GM18861 (cell line): Measurements from ENCODE around the gene CKB.

Experiments
- ATAC-seq: cut with Tn5 transposase; IDR thresholded peaks from one replicate; pipeline ENCODE4 v1.9.1; 2021; ENCODE audit not compliant: unreplicated experiment

CKB gene

DNA sequence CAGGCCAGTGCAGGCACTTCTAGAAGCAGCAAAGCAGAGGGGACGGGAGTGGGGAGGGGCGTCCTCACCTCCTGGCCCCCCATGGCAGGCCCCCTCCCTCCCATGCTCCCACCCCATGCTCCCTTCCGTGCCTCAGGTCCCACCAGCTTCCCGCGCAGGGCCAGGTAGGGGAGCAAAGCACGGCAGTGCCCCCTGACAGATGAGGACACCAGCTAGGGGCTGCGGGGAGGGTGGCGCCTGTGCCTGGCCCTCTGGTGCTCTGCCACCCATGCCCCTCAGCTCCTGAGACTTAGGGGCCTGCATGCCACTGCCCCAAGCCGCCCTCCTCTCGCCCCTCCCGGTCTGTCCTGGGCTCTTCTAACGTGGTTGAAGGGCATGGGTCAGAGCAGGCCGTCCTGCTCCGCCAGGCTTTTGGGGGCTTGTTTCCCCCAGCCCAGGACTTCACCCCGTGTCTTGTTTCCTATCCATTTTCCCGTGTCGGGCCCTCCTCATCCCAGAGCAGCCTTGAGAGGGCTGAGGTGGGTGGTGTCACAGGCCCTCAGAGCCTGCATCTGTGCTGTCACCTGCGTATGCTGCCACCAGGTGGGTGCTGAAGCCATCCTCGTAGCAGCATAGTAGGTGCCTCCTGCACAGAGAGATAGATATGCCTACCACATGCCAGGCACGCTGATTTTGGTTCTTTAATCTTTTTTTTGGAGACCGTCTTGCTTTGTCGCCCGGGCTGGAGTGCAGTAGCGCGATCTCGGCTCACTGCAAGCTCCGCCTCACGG lies 16.6 kb upstream of the CKB start:
- ATAC-seq = no peak

DNA sequence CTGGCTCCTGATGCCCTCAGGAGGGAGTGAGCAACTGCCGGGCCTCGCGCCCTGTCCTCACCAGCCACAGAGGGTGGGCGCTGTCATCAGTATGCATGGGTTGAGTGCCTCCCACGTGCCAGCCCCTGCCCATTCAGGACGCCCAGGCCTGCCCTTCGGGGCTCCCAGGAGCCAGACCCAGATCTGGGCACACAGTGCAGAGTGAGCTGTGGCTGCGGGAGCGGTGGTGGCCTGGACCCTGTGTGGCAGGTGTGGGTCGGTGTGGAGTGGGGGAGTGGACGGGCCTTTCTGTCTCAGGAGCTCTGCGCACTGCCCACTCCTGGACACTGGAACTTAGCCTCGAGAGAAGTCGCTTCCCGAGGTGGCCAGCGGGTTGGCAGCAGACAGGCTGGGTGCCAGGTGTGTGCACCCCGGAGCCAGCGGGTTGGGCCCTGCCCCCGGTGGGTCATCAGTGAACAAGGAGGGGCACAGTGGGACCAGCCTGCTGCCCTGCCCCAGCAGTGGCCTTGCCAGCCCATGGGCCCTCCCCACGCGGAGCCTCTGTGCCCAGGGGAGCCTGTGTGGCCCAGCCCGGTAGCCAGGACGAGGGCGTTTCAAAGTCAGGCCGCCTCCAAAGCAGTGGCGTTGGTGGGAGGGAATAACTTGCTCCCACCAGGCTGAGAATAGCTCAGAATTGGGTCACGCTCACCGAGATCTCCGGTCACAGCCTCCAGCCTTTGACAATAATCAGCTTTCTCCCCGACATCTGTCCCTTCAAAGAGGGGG lies 15.8 kb upstream of the CKB start:
- ATAC-seq = no peak

- ATAC-seq = no peak
These were observed 14.8 kb upstream of the CKB start for GRCh38 chr14:103537175-103537990.

GRCh38 chr14:103536693-103537092 lies 14.1 kb upstream of the CKB start:
- ATAC-seq = no peak

DNA sequence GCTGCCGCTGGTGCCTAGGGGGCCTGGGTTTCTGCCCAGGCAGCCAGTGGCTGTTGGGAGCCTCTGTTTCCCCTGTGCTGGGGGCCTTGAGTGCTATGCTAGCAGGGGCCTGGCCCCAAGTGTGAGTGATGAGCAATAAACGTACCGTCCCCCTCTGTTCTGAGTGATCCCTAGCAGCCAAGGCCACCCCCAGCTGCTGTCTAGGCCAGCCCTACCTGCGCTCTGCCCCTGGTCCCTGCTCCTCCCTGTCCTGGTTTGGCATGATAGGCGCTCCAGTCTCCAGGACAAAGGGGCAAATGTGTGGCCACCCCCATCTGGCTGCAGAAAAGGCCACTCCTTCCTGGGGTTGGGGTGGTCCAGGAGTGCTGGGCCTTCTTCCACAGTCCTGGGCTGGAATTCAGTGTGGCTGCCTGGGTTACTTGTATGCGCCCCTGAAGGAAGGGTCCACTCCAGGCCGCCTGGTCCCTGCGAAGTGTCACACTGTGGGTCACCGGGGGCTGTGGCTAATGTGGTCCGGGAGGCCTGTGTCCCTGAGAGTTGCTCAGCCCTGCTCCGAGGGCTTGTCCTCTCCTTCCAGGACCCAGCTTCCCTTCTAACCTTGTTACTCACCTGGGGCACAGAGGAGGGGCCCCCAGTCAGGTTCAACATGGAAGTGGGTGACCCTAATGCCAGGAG lies 13.4 kb upstream of the CKB start:
- no peak for ATAC-seq

DNA sequence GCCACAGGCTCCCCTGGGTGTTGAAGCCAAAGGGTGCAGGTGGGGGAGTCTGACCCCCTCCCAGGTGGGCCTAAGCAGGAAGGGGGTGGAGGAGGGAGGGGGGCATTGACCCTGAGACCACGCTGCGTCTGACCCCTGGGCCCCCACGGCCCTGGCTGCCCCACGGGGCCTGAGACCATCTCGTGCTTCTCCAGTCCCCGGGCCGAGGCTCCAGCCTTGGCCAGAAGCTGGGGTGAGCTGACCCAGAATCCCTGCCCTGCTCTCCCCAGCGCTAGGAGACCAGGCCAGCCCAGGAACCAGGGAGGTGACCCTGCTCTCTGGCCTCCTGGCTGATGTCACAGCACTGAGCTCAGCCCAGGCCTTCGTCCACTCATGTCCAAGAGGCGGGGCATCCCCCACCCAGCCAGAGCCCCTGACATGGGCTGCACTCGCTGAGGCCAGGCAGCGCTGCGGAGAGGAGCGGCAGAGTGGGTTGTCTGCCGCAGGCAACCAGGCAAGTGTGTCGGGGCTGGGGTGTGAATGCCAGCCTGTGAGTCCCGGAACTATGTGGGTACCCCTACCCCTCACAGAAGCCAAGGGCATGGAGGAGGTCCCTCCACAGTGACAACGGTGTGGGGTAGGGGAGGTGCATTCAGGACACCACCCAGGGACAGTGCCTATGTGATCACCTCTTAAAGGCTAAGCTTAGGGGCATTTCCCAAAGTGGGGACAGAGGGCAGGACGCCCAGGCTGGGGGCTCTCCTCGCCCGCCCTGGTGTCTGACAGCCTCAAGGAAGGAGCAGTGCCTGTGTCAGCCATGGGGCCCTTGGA lies 12.7 kb upstream of the CKB start:
- ATAC-seq = no peak

GRCh38 chr14:103534576-103535061 lies 12.0 kb upstream of the CKB start:
- no peak for ATAC-seq

DNA sequence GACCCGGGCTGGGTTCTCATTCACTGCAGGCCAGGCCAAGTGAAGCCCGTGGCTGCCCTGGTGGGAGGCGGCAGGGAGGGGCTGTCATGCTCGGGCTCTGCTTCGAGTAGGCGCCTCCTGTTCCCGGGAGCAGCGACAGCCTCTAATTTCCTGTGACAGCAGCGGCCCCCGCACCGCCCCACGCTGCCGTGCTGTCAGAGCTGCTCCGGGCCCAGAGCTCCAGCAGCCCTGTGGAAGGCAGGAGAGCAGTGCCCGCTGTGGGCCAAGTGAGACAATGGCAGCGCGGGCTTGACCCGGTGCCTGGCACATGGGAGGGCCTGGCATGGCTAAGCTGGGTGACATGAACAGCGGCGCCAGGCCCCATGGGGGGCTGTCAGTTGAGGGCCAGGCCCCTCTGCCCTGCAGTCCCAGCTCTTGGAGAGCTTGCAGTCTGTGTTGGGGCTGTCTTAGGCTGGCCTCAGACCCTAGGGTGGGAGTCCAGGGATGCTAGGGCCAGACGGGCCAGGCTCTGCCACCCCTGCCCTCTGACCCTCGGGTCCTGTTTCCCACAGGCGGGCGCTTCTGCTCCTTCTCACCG lies 11.5 kb upstream of the CKB start:
- no peak for ATAC-seq

DNA sequence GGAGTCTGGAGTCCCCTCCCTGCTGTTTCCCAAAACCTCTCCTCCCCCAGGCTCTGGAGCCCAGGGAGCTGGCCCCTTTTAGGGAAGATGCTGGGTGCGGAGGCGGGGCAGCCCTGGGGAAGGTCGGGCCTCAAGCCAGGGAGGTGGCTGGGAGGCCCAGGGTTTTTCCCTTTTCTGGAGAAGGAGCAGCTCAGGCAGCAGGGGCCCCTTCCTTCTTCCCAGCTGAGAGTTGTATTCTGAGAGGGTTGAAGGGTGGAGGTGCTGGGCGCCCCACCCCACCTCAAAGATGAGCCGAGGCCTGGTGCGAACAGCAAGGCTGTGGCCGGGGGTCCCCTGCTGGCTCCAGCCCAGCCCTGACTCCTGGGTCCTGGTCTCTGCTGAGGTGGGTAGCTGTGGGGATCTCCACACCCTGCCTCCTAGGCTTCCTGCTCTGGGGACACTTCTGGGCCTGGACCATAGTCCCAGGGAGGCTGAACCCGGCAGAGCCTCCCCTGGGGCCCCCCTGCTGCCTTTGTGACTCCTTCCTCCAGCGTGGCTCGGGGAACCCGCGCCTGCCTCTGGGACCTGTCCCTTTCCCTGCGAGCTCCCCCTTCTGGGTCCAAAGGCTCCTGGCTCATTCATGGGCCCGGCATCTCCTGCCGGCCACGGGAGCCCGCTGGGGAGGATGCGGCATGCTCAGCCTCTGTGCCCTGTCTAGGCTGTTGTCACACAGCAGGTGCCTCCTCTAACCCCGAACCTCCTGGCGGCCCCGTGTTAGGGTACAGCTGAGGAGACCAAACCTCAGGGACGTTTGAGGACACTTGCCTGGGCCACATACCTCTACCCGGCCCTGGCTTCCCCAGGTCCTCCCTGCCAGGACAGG lies 10.7 kb upstream of the CKB start:
- no peak for ATAC-seq

DNA sequence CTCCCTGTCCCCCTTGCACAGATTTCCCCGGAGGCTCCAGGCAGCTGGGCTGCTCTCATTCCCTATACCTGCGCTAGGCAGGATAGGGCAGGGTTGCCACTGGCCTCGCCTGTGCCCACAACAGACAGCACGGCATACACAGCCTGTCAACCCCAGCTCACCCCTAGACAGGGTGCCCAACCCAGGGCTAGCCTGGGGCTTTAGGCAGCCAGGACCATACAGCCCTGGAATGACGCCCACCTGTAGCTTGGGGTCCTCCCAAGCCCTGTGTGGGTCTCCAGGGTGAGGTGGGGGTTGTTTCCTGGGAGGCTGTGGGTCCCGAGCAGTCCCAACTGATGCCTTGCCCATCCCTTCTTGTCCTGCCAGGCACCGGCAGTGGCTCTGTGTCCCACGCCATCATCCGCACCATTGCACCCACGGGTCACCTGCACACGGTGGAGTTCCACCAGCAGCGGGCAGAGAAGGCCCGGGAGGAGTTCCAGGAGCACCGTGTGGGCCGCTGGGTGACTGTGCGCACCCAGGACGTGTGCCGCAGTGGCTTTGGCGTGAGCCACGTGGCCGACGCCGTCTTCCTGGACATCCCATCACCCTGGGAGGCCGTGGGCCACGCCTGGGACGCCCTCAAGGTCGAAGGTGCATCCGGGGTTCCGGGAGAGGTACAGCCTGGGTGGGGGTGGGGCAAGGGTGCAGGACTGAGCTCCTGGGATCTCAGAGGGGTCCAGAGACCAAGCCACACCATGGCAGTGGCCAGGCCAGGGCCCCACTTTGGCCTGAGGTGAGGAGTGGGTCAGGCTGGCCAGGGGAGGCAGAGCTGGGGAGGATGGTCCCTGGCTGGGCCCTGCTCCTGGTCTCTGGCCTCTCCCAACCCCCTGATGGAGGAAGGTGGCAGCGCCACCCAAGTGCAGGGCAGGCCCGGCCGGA lies 9.8 kb upstream of the CKB start:
- no peak for ATAC-seq

GRCh38 chr14:103531421-103532215 lies 9.0 kb upstream of the CKB start:
- ATAC-seq = no peak

DNA sequence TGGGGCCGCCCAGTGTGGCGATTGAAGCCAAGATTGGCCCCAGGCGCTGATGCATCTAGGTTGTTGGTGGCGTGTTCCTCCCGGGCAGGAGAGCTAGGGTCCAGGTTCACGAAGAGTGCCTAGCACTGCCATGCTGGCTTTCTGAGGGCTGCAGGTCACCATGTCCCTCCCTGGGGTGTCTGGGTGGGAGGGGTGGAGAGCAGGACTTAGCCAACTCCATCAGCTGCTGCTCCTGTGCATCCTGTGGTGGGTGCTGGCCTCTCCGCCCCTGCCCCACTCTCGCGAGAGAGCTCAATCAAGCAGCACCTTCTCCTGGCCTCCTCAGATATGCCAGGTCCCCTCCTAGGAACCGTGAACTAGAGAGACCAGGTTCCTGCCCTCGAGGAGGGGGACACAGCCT lies 8.2 kb upstream of the CKB start:
- ATAC-seq = no peak

DNA sequence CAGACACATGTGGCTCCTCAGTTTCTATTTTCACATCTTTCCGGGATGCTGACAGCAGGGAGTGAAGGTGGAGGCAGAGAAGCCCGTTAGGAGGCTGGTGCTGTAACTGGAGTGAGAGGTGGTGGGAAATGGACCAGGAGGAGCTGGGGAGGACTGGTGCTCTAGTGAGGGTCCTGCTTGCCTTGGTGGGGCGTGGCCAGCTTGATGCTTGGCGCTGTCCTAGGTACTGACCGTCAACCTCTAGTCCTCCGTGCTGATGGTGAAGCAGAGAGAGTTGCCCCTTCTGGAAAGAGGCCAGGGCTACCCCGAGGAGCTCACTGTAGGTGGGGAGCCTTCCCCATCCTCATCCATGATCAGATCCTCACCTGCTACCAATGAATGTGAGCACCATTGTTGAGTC lies 7.8 kb upstream of the CKB start:
- ATAC-seq = no peak

DNA sequence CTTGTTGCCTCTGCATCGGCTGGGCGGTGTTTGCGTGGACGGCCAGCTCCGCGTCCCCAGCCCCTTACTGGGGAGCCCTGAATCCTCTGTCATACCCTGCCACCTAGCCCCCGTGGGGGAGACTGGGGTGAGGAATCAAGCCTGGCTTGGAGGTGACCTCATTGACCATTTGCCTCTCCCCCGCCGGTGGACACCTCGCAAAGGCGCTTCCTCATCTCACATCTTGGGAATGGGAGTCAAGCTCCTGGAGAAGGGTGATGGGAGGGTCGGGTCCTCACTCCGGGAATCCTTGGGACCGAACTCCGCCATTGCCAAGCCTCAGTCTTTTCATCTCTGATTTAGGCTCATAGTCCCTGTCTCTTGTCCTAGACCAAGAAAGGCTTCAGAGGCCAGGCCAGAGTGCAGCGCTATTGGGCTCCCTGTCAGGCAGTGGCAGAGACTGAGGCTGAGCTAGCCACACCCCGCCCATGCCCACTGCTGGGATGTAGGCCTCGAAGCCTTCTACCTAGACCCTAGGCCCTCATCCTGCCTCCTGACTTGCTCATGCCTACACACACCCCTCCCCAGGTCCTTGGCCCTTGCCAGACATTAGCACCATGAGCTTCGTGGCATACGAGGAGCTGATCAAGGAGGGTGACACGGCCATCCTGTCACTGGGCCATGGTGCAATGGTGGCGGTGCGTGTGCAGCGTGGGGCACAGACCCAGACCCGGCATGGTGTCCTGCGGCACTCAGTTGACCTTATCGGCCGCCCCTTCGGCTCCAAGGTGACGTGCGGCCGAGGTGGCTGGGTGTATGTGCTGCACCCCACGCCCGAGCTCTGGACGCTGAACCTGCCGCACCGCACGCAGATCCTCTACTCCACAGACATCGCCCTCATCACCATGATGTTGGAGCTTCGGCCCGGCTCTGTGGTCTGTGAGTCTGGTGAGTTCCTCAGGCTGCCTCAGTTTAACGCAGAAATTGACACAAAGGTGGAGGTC lies 7.0 kb upstream of the CKB start:
- no peak for ATAC-seq

DNA sequence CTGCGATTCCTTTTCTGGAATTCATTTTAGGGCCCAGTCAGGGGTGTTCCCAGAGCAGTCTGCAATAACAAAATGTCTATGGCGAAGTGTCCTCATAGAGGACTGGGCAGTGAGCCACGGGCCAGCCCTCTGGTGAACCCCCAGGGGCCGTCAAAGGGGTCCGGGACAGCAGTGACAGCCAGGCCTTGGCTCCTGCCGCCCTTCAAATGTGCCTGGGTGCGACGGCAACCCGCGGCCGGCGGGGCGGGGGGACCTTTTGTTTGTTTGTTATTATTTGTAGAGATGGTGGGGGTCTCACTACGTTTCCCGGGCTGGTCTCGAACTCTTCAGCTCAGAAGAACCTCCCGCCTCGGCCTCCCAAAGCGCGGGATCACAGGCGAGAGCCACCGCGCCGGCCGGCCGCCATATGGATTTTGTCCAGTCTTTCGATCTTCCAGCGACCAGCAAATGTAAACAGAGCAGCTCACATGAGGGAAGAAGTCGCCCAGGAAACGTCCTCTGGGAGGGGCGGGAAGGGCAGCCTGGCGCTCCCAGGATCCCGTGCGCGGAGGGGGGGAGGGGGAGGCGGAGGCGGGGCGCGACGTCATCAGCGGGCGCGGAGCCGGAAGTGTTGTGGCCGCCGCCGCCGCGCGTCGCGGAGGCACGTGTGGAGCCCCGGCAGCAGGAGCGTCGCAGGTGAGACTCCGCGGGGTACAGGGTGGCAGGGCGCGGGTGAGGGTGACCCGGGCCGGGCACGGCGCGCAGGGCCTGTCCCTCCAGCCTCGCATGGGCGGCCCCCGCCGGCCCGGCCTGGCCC lies 6.2 kb upstream of the CKB start, which contains the start of gene TRMT61A:
Gene TRMT61A, plus strand, starts transcription at position 610 of the 796 bp plus-strand sequence. CDS start 783 bp downstream, outside the sequence.
- ATAC-seq = no peak
